ENCODE measurements around the gene UQCC3. TPM values are rescaled to one million over a fixed set of nuclear protein-coding genes. Genes with fewer than 3 reads are reported as not detected.

Gene UQCC3
- total RNA-seq, 2 experiments from 2014 or later: 6.7 to 6.8 TPM

Other genes with a start within 250 kb of the UQCC3 start
- gene AHNAK, start 124.9 kb upstream of the UQCC3 start, total RNA-seq: 100 to 1,000 TPM; 278 to 344 TPM
- gene EEF1G, start 97.8 kb upstream of the UQCC3 start, total RNA-seq: 1,000 to 10,000 TPM; 1,132 to 1,152 TPM
- 10 to 100 TPM; 27.2 to 38.2 TPM for gene TUT1, start 80.2 kb upstream of the UQCC3 start, total RNA-seq
- 100 to 1,000 TPM; 231 to 233 TPM for gene MTA2, start 69.8 kb upstream of the UQCC3 start, total RNA-seq
- gene EML3, start 58.9 kb upstream of the UQCC3 start, total RNA-seq: 100 to 1,000 TPM; 183 to 185 TPM
- 1 to 10 TPM; 1.4 to 2.4 TPM for gene ROM1, start 58.4 kb upstream of the UQCC3 start, total RNA-seq
- 10 to 100 TPM; 76.1 to 87.0 TPM for gene B3GAT3, start 49.7 kb upstream of the UQCC3 start, total RNA-seq
- 100 to 1,000 TPM; 291 to 300 TPM for gene GANAB, start 25.1 kb upstream of the UQCC3 start, total RNA-seq
- 10 to 100 TPM; 30.1 to 30.2 TPM for gene INTS5, start 18.4 kb upstream of the UQCC3 start, total RNA-seq
- gene C11orf98, start 6.5 kb upstream of the UQCC3 start, total RNA-seq: 100 to 1,000 TPM in 1 of 2 experiments, 10 to 100 TPM in 1; 99.9 to 104 TPM
- gene CSKMT, start 6.4 kb upstream of the UQCC3 start, total RNA-seq: 10 to 100 TPM; 23.3 to 27.3 TPM
- 10 to 100 TPM; 23.5 to 23.6 TPM for gene LBHD1, start 594 bp downstream of the UQCC3 start, total RNA-seq
- 100 to 1,000 TPM; 135 to 136 TPM for gene UBXN1, start 7.4 kb downstream of the UQCC3 start, total RNA-seq
- under 1 TPM; 0.19 to 0.23 TPM for gene LRRN4CL, start 17.9 kb downstream of the UQCC3 start, total RNA-seq
- gene BSCL2, start 35.8 kb downstream of the UQCC3 start, total RNA-seq: 10 to 100 TPM; 29.9 to 39.4 TPM
- not detected for gene GNG3, start 36.0 kb downstream of the UQCC3 start, total RNA-seq
- 10 to 100 TPM; 67.9 to 72.5 TPM for gene HNRNPUL2, start 55.8 kb downstream of the UQCC3 start, total RNA-seq
- gene TTC9C, start 56.8 kb downstream of the UQCC3 start, total RNA-seq: 10 to 100 TPM; 49.5 to 56.4 TPM
- gene ZBTB3, start 82.5 kb downstream of the UQCC3 start, total RNA-seq: 10 to 100 TPM; 14.0 to 17.1 TPM
- 10 to 100 TPM; 79.1 to 84.6 TPM for gene POLR2G, start 89.9 kb downstream of the UQCC3 start, total RNA-seq
- gene TAF6L, start 99.7 kb downstream of the UQCC3 start, total RNA-seq: 10 to 100 TPM; 20.6 to 22.2 TPM
- 10 to 100 TPM; 48.7 to 52.2 TPM for gene TMEM179B, start 115.7 kb downstream of the UQCC3 start, total RNA-seq
- 10 to 100 TPM; 14.0 to 15.2 TPM for gene TMEM223, start 120.3 kb downstream of the UQCC3 start, total RNA-seq
- 100 to 1,000 TPM; 124 to 131 TPM for gene NXF1, start 133.8 kb downstream of the UQCC3 start, total RNA-seq
- 10 to 100 TPM; 43.4 to 44.3 TPM for gene STX5, start 160.4 kb downstream of the UQCC3 start, total RNA-seq
- not detected for gene TEX54, start 161.2 kb downstream of the UQCC3 start, total RNA-seq
- 10 to 100 TPM; 75.2 to 78.0 TPM for gene WDR74, start 167.9 kb downstream of the UQCC3 start, total RNA-seq
- gene SLC3A2, start 209.2 kb downstream of the UQCC3 start, total RNA-seq: 100 to 1,000 TPM; 222 to 228 TPM
- gene CHRM1, start 249.7 kb downstream of the UQCC3 start, total RNA-seq: not detected